Measurements from ENCODE around the gene SLC7A7. TPM values are rescaled to one million over a fixed set of nuclear protein-coding genes. Genes with fewer than 3 reads are reported as not detected.
A peak's percentile ranks its signal among the peaks of the same experiment; 100 is the strongest.

SLC7A7 gene
- total and polyA plus RNA-seq, 2 experiments from 2014 or later: 3.6 to 4.1 TPM

DNA sequence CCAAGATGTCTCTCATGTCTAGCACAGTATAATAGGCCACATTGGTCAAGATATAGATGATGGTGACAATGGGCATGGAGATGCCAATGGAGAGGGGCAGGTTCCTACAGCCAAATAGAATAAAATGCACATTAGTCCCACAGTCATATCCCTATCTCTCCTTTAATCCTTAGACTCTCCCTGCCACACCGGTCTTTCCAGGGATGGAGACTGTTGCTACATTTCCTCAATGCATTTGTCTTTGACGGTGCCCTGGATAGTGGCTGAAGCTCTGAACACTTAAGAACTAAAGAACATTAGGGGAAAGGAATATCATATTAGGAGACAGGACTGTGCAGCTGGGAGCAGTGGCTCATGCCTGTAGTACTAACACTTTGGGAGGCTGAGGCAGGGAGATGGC is 39.0 kb downstream of the SLC7A7 start (continued):
- TF ChIP-seq, protein P1, sequence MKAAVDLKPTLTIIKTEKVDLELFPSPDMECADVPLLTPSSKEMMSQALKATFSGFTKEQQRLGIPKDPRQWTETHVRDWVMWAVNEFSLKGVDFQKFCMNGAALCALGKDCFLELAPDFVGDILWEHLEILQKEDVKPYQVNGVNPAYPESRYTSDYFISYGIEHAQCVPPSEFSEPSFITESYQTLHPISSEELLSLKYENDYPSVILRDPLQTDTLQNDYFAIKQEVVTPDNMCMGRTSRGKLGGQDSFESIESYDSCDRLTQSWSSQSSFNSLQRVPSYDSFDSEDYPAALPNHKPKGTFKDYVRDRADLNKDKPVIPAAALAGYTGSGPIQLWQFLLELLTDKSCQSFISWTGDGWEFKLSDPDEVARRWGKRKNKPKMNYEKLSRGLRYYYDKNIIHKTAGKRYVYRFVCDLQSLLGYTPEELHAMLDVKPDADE (IDR thresholded peaks at IDR 0.05): no peak
- no peak for TF ChIP-seq POLR2AphosphoS5 (IDR thresholded peaks at IDR 0.05; ENCODE audit: low read depth)
- TF ChIP-seq JUNB (IDR thresholded peaks at IDR 0.05; ENCODE audit: unreplicated experiment): no peak
- TF ChIP-seq NANOG (IDR thresholded peaks at IDR 0.05; ENCODE audit: borderline replicate concordance): no peak
- no peak for TF ChIP-seq STAT1 (IDR thresholded peaks at IDR 0.05; ENCODE audit: unreplicated experiment)
- no peak for TF ChIP-seq ZNF331 (CRISPR knock-in tag; IDR thresholded peaks at IDR 0.05; ENCODE audit: low read depth)
- TF ChIP-seq, protein P2, sequence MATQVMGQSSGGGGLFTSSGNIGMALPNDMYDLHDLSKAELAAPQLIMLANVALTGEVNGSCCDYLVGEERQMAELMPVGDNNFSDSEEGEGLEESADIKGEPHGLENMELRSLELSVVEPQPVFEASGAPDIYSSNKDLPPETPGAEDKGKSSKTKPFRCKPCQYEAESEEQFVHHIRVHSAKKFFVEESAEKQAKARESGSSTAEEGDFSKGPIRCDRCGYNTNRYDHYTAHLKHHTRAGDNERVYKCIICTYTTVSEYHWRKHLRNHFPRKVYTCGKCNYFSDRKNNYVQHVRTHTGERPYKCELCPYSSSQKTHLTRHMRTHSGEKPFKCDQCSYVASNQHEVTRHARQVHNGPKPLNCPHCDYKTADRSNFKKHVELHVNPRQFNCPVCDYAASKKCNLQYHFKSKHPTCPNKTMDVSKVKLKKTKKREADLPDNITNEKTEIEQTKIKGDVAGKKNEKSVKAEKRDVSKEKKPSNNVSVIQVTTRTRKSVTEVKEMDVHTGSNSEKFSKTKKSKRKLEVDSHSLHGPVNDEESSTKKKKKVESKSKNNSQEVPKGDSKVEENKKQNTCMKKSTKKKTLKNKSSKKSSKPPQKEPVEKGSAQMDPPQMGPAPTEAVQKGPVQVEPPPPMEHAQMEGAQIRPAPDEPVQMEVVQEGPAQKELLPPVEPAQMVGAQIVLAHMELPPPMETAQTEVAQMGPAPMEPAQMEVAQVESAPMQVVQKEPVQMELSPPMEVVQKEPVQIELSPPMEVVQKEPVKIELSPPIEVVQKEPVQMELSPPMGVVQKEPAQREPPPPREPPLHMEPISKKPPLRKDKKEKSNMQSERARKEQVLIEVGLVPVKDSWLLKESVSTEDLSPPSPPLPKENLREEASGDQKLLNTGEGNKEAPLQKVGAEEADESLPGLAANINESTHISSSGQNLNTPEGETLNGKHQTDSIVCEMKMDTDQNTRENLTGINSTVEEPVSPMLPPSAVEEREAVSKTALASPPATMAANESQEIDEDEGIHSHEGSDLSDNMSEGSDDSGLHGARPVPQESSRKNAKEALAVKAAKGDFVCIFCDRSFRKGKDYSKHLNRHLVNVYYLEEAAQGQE (IDR thresholded peaks at IDR 0.05; ENCODE audit: unreplicated experiment): no peak

DNA sequence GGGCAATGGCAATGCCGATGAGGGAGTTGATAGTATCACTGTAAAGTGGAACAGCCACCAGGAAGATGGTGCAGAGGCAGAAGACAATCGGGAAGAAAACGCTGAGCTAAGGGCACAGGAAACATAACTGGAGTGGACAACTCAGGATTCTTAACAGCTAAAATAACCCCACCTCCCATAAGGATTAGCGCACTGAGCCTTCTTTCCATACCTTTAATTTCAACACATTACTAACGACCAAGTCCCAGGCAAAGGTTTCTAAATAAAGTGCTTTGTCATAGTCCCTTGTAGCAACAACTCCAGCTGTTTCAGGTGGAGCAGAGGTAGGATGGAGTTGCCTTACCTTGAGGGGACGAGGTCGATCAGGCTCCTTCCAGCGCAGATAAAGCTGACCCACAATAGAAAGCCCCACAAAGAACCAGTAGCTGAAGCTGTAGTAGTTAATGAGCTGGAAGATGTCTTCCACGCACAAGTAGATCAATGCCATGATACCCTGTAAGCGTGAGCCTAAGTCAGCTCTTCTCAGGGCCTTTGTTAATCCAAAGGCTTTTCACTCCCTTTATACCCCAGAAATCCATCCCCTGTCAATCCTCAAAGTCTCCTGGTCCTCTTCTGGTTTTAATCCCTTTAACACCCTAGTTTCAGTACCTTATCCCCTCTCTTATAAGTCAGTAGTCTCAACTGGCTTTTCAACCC is 41.1 kb downstream of the SLC7A7 start:
- Histone ChIP-seq H3F3A (replicated peaks; ENCODE audit: low read depth) (0 out of 2 replicates have a peak, but pooled peaks cover 4% of the 10 kb centered on the region), H3K9me2 (ENCODE audit: insufficient read depth) (no peaks in the 10 kb centered on the region), H3K4me3 (no peak overlapping the region), H3K79me2 (replicated peaks; ENCODE audit: insufficient read depth) (peaks cover 2% of the 10 kb centered on the region; the same call in 1 of the 2 replicates), H4K20me1 (replicated peaks; ENCODE audit: insufficient read depth) (no peaks in the 10 kb centered on the region), H3K27me3 (ENCODE audit: insufficient read depth) (no peaks in the 10 kb centered on the region), H3K27ac (ENCODE audit: low read depth) (no peak overlapping the region), H2AFZ (no peak overlapping the region), H3K36me3 (ENCODE audit: insufficient read depth) (peaks cover 34% of the 10 kb centered on the region), H3K4me1 (ENCODE audit: insufficient read depth) (no peaks in the 10 kb centered on the region), H3K4me2 (no peak overlapping the region)
- H3K36me3 Mint-ChIP-seq (ENCODE audit: low read depth): peaks cover 58% of the 10 kb centered on the region
- no peaks in the 10 kb centered on the region for H3K9me3 Mint-ChIP-seq
- DNase-seq (ENCODE audit: low spot score) (no peak), ATAC-seq (no peak)
- no peaks in the 10 kb centered on the region for H3K4me1 Mint-ChIP-seq
- TF ChIP-seq, protein P3, sequence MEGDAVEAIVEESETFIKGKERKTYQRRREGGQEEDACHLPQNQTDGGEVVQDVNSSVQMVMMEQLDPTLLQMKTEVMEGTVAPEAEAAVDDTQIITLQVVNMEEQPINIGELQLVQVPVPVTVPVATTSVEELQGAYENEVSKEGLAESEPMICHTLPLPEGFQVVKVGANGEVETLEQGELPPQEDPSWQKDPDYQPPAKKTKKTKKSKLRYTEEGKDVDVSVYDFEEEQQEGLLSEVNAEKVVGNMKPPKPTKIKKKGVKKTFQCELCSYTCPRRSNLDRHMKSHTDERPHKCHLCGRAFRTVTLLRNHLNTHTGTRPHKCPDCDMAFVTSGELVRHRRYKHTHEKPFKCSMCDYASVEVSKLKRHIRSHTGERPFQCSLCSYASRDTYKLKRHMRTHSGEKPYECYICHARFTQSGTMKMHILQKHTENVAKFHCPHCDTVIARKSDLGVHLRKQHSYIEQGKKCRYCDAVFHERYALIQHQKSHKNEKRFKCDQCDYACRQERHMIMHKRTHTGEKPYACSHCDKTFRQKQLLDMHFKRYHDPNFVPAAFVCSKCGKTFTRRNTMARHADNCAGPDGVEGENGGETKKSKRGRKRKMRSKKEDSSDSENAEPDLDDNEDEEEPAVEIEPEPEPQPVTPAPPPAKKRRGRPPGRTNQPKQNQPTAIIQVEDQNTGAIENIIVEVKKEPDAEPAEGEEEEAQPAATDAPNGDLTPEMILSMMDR (conservative IDR thresholded peaks at IDR 0.05; ENCODE audit: low read depth in 2 of 2): no peak
- TF ChIP-seq EZH2phosphoT487 (IDR thresholded peaks at IDR 0.05; ENCODE audit: unreplicated experiment): no peak
- TF ChIP-seq POLR2AphosphoS5 (IDR thresholded peaks at IDR 0.05; ENCODE audit: low read depth): 0 out of 2 replicates have a peak, but pooled peaks have one; percentile 13
- TF ChIP-seq ZNF114 (CRISPR knock-in tag; IDR thresholded peaks at IDR 0.05): no peak
- no peak for TF ChIP-seq NANOG (IDR thresholded peaks at IDR 0.05; ENCODE audit: borderline replicate concordance)
- H3K27me3 Mint-ChIP-seq (ENCODE audit: insufficient read depth, low read depth, poor library complexity): peaks cover 7% of the 10 kb centered on the region
- no peak overlapping the region for H3K4me3 Mint-ChIP-seq
- H3K27ac Mint-ChIP-seq: no peak overlapping the region; the same call in 1 of the 2 replicates
